Left lung (tissue), 10 donors: ENCODE data around the gene MRC2. TPM values are rescaled to one million over a fixed set of nuclear protein-coding genes. Genes with fewer than 3 reads are reported as not detected.

Experiments used
- ATAC-seq: fragments of 200-7000 bp; cut with Tn5 transposase; one replicate; pipeline ENCODE4 v1.9.1; 2020; ENCODE audit warnings: moderate library complexity
- DNase-seq, 4 donors: peaks; one replicate each; pipeline ENCODE4 v3.0.0-alpha.2; 2013 to 2020
- H3K27ac ChIP-seq, 2 donors: fragments of 200-600 bp; sonication (generic) in 1 of 2; one replicate each; pipeline versions ENCODE4 v1.5.0 to v1.8.0; 2020 to 2021
- H3K27me3 ChIP-seq, 2 donors: fragments of 200-600 bp; sonication (generic) in 1 of 2; one replicate each; pipeline versions ENCODE4 v1.5.0 to v1.8.0; 2020 to 2021
- H3K36me3 ChIP-seq, 2 donors: fragments of 200-600 bp; sonication (generic) in 1 of 2; one replicate each; pipeline versions ENCODE4 v1.5.0 to v1.8.0; 2020 to 2021
- H3K4me1 ChIP-seq, 2 donors: fragments of 200-600 bp; one replicate each; pipeline ENCODE4 v1.8.0; 2021
- H3K4me3 ChIP-seq, 2 donors: fragments of 200-600 bp; sonication (generic) in 1 of 2; one replicate each; pipeline versions ENCODE4 v1.5.0 to v1.8.0; 2020 to 2021; ENCODE audit warnings: mild to moderate bottlenecking in 1 of 2
- H3K9me3 ChIP-seq, 2 donors: fragments of 200-600 bp; sonication (generic) in 1 of 2; one replicate each; pipeline versions ENCODE4 v1.5.0 to v1.8.0; 2020 to 2021
- intact Hi-C, 2 donors: fragments of 100-400 bp; cut with DNase I; formaldehyde crosslinking; loops; one replicate each; pipeline versions ENCODE4 v1.11.2 to v1.14.2; 2022
- polyA plus RNA-seq, 6 donors: library from polyadenylated mRNA; unstranded; fragments of 120-200 nt; gene quantifications; one replicate each; pipeline ENCODE4 v1.2.1, GENCODE V29; 2013; ENCODE audit not compliant: insufficient read length in 6 of 6
- total RNA-seq, 2 donors: library from RNA; stranded (reverse); fragmentation: NEBNext Ultra II Directional; extraction: Animal tissue kit (Norgen Biotek cat#: 25700); gene quantifications; one replicate each; pipeline ENCODE4 v1.2.1, GENCODE V29; 2021
- TF ChIP-seq, protein P1 (sequence below), 2 donors: fragments of 200-600 bp; sonication (generic) in 1 of 2; IDR thresholded peaks; one replicate each; pipeline versions ENCODE4 v1.5.0 to v1.8.0; 2021; ENCODE audit warnings: antibody characterized with exemption in 2 of 2
- donor health status: DM: no; HTN: yes; CAD: no.
- donor health status: DM: no; HTN: no; CAD: no.

MRC2 gene
- total and polyA plus RNA-seq, 8 donors = 84.5 to 151 (median 101) TPM

DNA sequence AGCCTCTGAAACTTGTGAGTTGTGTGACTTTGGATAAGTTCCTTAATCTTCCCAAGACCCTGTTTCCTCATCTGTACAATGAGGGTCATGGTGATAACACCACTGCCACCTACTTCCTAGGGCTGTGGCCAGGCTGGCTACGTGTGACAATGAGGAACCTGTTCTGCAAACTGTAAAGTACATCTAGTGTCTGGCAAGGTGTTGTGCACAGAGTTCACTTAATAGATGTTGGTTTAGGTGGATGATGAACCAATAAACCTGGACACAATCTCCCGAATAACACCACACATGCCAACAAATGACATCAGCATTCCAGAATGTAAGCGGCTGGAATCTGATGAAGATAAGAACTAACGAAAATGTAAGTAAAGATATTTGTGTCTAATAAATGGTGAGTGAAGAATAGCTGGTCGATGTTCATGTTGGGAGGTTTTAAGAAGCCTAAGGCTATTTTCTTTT, 98.3 kb downstream of the MRC2 start:
- DNase-seq (no peak), ATAC-seq (no peak)
- TF ChIP-seq, protein P1, sequence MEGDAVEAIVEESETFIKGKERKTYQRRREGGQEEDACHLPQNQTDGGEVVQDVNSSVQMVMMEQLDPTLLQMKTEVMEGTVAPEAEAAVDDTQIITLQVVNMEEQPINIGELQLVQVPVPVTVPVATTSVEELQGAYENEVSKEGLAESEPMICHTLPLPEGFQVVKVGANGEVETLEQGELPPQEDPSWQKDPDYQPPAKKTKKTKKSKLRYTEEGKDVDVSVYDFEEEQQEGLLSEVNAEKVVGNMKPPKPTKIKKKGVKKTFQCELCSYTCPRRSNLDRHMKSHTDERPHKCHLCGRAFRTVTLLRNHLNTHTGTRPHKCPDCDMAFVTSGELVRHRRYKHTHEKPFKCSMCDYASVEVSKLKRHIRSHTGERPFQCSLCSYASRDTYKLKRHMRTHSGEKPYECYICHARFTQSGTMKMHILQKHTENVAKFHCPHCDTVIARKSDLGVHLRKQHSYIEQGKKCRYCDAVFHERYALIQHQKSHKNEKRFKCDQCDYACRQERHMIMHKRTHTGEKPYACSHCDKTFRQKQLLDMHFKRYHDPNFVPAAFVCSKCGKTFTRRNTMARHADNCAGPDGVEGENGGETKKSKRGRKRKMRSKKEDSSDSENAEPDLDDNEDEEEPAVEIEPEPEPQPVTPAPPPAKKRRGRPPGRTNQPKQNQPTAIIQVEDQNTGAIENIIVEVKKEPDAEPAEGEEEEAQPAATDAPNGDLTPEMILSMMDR (IDR thresholded peaks at IDR 0.05) = no peak
- Histone ChIP-seq H3K27me3 (peaks cover 0 to 18% of the 10 kb centered on the region in 2 donors), H3K36me3 (no peaks in the 10 kb centered on the region), H3K9me3 (no peaks in the 10 kb centered on the region), H3K4me1 (no peaks in the 10 kb centered on the region), H3K27ac (no peak overlapping the region), H3K4me3 (no peak overlapping the region)
- intact Hi-C loops = no loop called here

DNA sequence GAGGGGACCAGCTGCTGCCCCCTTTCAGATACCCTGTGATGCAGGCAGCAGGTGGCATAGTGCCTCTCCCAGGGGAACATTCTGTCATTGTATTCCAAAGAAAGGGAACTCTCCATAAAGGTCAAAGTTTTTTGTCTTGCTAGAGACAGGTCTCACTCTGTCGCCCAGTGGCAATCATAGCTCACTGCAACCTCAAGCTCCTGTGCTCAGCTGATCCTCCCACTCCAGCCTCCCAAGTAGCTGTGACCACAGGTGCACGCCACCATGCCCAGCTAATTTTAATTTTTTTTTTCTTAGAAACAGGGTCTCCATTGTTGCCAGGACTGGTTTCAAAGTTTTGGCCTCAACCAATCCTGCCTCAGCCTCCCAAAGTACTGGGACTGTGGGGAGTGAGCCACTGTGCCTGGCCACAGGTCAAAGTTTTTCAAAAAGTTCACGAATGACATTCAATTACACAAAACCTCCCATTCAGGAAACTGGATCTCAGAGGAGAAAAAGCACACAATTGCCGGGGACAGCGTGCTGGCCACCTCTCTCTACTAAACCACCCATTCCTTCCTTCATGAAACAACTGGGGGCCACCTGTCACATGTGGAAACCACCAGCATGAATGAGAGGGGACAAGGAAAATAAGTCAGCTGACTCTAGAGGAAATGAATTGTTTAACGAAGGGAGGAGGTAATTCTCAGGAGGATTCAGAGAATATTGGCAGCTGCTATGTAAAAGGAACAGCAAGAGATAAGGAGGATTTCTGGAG, 100.6 kb downstream of the MRC2 start:
- Histone ChIP-seq H3K27me3 (peaks cover 0 to 18% of the 10 kb centered on the region in 2 donors), H3K27ac (no peak overlapping the region), H3K4me1 (no peaks in the 10 kb centered on the region), H3K4me3 (no peak overlapping the region), H3K9me3 (no peaks in the 10 kb centered on the region), H3K36me3 (no peaks in the 10 kb centered on the region)
- TF ChIP-seq, protein P1 (IDR thresholded peaks at IDR 0.05) = no peak
- intact Hi-C loops = no loop called here
- ATAC-seq = no peak
- DNase-seq = no peak

DNA sequence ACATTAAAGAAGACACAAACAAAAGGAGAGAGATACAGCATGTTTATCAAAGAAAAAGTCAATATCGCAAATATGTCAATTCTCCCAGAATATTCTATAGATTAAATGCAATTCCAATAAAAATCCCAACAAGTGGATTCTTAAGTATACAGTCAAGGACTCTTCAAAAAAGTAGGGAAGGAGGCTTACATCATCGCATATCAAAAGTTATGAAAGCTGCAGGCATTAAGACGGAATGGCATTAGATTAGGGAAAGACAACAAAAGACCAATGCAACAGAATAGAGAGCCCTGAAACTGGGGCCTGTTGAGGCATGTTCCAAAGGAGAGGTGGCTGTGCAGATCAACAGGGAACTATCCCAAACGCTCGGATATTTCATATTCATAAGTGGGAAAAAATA, 104.7 kb downstream of the MRC2 start:
- ATAC-seq (peak; percentile 40), DNase-seq (no peak)
- intact Hi-C loops = no loop called here
- no peaks in the 10 kb centered on the region for H3K9me3 ChIP-seq
- no peaks in the 10 kb centered on the region for H3K36me3 ChIP-seq
- TF ChIP-seq, protein P1 (IDR thresholded peaks at IDR 0.05) = no peak
- H3K27ac ChIP-seq = no peak overlapping the region
- H3K27me3 ChIP-seq = peaks cover 0 to 9% of the 10 kb centered on the region in 2 donors
- H3K4me3 ChIP-seq = no peak overlapping the region
- no peaks in the 10 kb centered on the region for H3K4me1 ChIP-seq

DNA sequence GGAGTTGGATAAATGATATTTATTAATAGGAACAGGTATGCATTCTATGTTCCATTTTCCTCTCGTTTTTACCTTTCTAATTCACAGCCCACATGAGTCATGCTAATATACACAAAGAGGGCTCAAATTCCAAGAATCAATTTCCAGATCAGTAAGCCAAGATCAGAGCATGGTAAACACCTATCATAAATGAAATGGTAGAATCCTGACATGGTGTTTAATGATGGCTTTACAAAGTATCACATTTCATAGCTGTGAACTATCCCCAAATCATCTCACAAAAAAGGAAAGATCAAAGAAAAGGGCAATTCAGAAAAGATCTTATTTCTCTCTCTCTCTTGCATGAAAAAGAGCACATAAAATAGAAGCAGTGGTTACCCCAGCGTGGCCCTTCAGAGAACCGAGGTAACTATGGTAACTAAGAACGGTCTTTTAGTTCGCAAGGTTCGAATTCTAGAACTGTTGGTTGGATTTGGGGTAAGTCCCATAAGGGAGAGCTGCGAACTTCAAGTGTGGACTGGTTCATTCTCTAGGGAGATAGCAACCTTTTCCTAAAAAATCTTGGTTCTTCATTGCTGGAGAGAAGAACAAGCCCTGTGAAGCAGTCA, 107.7 kb downstream of the MRC2 start:
- TF ChIP-seq, protein P1 (IDR thresholded peaks at IDR 0.05) = no peak
- Histone ChIP-seq H3K27me3 (no peaks in the 10 kb centered on the region), H3K27ac (no peak overlapping the region), H3K9me3 (no peaks in the 10 kb centered on the region), H3K4me3 (no peak overlapping the region), H3K36me3 (no peaks in the 10 kb centered on the region), H3K4me1 (no peaks in the 10 kb centered on the region)
- DNase-seq (no peak), ATAC-seq (no peak)
- intact Hi-C loops = no loop called here

DNA sequence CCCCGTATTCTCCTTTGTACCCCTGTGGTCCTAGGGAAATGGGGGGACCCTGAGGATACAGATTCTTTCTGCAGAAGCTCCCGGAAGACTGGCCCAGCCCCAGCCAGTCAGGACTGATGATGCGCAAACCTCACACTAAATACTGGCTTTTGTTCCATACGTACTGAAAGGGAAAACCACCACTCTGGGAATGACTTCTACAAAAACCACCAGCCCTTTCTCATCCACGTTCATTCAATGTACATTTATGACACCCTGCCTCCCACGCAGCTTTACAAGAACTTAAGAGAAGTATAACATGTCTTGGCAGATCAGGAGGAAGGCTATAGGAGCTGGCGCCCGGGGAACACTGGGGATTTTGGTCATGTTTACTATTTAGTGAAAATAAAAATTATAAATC, 110.0 kb downstream of the MRC2 start:
- no peak for ATAC-seq

More for the DNA sequence above, 110.0 kb downstream of the MRC2 start:
- Histone ChIP-seq H3K4me1 (no peaks in the 10 kb centered on the region), H3K36me3 (no peaks in the 10 kb centered on the region), H3K27me3 (no peaks in the 10 kb centered on the region), H3K4me3 (no peak overlapping the region), H3K27ac (no peak overlapping the region), H3K9me3 (no peaks in the 10 kb centered on the region)
- TF ChIP-seq, protein P1 (IDR thresholded peaks at IDR 0.05) = no peak
- intact Hi-C loops = no loop called here
- no peak for DNase-seq
